ENCODE results near the gene AKAP13. TPM values are rescaled to one million over a fixed set of nuclear protein-coding genes. Genes with fewer than 3 reads are reported as not detected.

The AKAP13 gene
- total and polyA plus RNA-seq, 2 donors (not counting 1 experiment from before 2014, with no cell fraction given): 73.8 to 358 TPM

DNA sequence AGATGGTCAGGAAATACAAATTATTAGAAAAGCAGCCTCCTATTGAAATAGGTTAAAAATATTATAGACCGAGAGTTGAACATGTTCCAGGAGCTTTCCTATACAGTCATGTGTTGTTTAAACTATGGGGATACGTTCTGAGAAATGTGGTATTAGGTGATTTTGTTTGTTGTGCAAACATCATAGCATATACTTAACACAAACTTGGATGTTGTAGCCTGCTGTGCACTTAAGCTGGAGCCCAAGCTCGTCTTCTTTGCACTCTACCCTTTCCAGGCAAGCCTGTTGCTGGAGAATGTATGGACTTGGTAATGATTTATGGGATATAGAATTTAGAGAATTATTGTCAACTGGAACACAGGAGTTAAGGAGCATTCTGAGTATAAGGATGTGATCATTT, 140.2 kb downstream of the AKAP13 start:
- no peaks in the 10 kb centered on the region for H3K9me3 Mint-ChIP-seq (ENCODE audit: insufficient read depth)
- Histone ChIP-seq H3K4me3 (ENCODE audit: control extremely low read depth in 1 of 5, extremely low read depth in 1 of 5, insufficient read depth in 1 of 5, low read depth in 2 of 5, low read length in 4 of 5) (no peak overlapping the region), H3K79me2 (ENCODE audit: control insufficient read depth, insufficient read depth, low read length) (peaks cover 91% of the 10 kb centered on the region), H3K4me1 (ENCODE audit: control insufficient read depth in 2 of 2, insufficient read depth in 2 of 2, low read length in 2 of 2) (peaks cover 5 to 10% of the 10 kb centered on the region in 2 donors), H4K20me1 (ENCODE audit: control insufficient read depth, insufficient read depth, low read length, poor library complexity, severe bottlenecking) (peaks cover 59% of the 10 kb centered on the region), H3K9ac (ENCODE audit: low read length) (no peak overlapping the region), H3K36me3 (replicated peaks in 1 of 2; ENCODE audit: control extremely low read depth in 1 of 2, control insufficient read depth in 1 of 2, extremely low read depth in 1 of 2, insufficient read depth in 2 of 2, low read length in 1 of 2) (peaks cover 13 to 35% of the 10 kb centered on the region in 2 experiments), H3K4me2 (replicated peaks; ENCODE audit: low read depth, low read length, poor library complexity, severe bottlenecking) (no peak overlapping the region), H3K9me3 (ENCODE audit: control extremely low read depth in 1 of 3, control insufficient read depth in 2 of 3, insufficient read depth in 1 of 3, low read length in 2 of 3) (no peaks in the 10 kb centered on the region), H3K27ac (ENCODE audit: low read length in 2 of 2) (no peak overlapping the region), H2AFZ (ENCODE audit: insufficient read depth, low read depth, low read length, poor library complexity, severe bottlenecking) (no peak overlapping the region), H3K27me3 (replicated peaks in 1 of 4; ENCODE audit: control extremely low read depth in 1 of 4, control insufficient read depth in 3 of 4, insufficient read depth in 4 of 4, low read length in 3 of 4) (no peaks in the 10 kb centered on the region)
- ATAC-seq (ENCODE audit: low read depth) (no peak), DNase-seq (no peak)
- H3K4me1 Mint-ChIP-seq: peaks cover 45% of the 10 kb centered on the region
- H3K27ac Mint-ChIP-seq: peak overlapping the region; percentile 16
- TF ChIP-seq, protein P1, sequence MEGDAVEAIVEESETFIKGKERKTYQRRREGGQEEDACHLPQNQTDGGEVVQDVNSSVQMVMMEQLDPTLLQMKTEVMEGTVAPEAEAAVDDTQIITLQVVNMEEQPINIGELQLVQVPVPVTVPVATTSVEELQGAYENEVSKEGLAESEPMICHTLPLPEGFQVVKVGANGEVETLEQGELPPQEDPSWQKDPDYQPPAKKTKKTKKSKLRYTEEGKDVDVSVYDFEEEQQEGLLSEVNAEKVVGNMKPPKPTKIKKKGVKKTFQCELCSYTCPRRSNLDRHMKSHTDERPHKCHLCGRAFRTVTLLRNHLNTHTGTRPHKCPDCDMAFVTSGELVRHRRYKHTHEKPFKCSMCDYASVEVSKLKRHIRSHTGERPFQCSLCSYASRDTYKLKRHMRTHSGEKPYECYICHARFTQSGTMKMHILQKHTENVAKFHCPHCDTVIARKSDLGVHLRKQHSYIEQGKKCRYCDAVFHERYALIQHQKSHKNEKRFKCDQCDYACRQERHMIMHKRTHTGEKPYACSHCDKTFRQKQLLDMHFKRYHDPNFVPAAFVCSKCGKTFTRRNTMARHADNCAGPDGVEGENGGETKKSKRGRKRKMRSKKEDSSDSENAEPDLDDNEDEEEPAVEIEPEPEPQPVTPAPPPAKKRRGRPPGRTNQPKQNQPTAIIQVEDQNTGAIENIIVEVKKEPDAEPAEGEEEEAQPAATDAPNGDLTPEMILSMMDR (IDR thresholded peaks at IDR 0.05): no peak
- no peak for TF ChIP-seq EZH2 (IDR thresholded peaks at IDR 0.05; ENCODE audit: borderline replicate concordance, insufficient read depth, low read depth, low read length, poor library complexity, severe bottlenecking)
- no peak overlapping the region for H3K4me3 Mint-ChIP-seq
- H3K27me3 Mint-ChIP-seq: no peaks in the 10 kb centered on the region
- POLR2A ChIA-PET: interaction anchor here (0.7 kb wide), 1 partner anchor 113 kb away, joined by 9 read pairs; no protein-coding TSS in a partner anchor
- intact Hi-C loops (cut with micrococcal nuclease): no loop called here
- CTCF ChIA-PET: interaction anchor here (0.6 to 2.8 kb wide), 3 partner anchors 15 to 224 kb away, joined by 3 to 9 read pairs (median 4); no protein-coding TSS in a partner anchor
- no CpG with 5 or more reads among the region's 3 CpGs for WGBS (ENCODE audit: insufficient coverage)

DNA sequence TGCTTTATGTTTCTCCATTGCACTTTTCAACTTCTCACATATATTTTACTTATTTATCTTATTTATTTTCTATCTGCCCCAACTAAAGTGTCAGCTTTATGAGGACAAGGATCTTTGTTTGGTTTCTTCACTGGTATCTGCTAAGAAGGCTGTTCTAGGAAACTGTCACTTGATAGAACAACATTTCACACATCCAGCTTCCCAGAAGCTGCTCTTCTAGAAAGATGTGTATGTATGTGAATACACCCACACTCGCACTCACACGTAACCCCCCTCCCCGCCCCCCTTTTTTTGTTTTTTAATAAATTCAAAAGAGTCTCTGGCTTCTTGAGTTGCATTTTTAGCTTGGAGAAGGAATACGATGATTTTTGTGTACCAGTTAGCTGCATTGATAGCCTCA, 143.1 kb downstream of the AKAP13 start:
- peaks cover 12 to 45% of the 10 kb centered on the region in 2 experiments for H3K36me3 ChIP-seq (replicated peaks in 1 of 2; ENCODE audit: control extremely low read depth in 1 of 2, control insufficient read depth in 1 of 2, extremely low read depth in 1 of 2, insufficient read depth in 2 of 2, low read length in 1 of 2)
- 100% methylated on average over 1 of the region's 4 CpGs for WGBS (ENCODE audit: insufficient coverage)
- no peaks in the 10 kb centered on the region for H3K9me3 ChIP-seq (ENCODE audit: control extremely low read depth in 1 of 3, control insufficient read depth in 2 of 3, insufficient read depth in 1 of 3, low read length in 2 of 3)
- no peak overlapping the region for H3K4me2 ChIP-seq (replicated peaks; ENCODE audit: low read depth, low read length, poor library complexity, severe bottlenecking)
- ChIA-PET CTCF (interaction anchor here (0.6 to 1.7 kb wide), 4 partner anchors 10 to 78 kb away, joined by 3 to 6 read pairs (median 4); no protein-coding TSS in a partner anchor), POLR2A (interaction anchor here (0.5 to 0.6 kb wide), 3 partner anchors 10 to 239 kb away, joined by 3 to 6 read pairs (median 4); no protein-coding TSS in a partner anchor)
- Mint-ChIP-seq H3K27ac (no peak overlapping the region), H3K27me3 (no peaks in the 10 kb centered on the region), H3K4me3 (no peak overlapping the region), H3K4me1 (peaks cover 55% of the 10 kb centered on the region), H3K9me3 (ENCODE audit: insufficient read depth) (no peaks in the 10 kb centered on the region)
- intact Hi-C loops (cut with micrococcal nuclease): no loop called here
- H4K20me1 ChIP-seq (ENCODE audit: control insufficient read depth, insufficient read depth, low read length, poor library complexity, severe bottlenecking): peaks cover 38% of the 10 kb centered on the region
- H3K4me3 ChIP-seq (ENCODE audit: control extremely low read depth in 1 of 5, extremely low read depth in 1 of 5, insufficient read depth in 1 of 5, low read depth in 2 of 5, low read length in 4 of 5): no peak overlapping the region
- TF ChIP-seq, protein P1 (IDR thresholded peaks at IDR 0.05): no peak
- no peak for TF ChIP-seq EZH2 (IDR thresholded peaks at IDR 0.05; ENCODE audit: borderline replicate concordance, insufficient read depth, low read depth, low read length, poor library complexity, severe bottlenecking)
- H2AFZ ChIP-seq (ENCODE audit: insufficient read depth, low read depth, low read length, poor library complexity, severe bottlenecking): no peak overlapping the region
- no peaks in the 10 kb centered on the region for H3K27me3 ChIP-seq (replicated peaks in 1 of 4; ENCODE audit: control extremely low read depth in 1 of 4, control insufficient read depth in 3 of 4, insufficient read depth in 4 of 4, low read length in 3 of 4)
- ATAC-seq (ENCODE audit: low read depth) (no peak), DNase-seq (no peak)
- H3K27ac ChIP-seq (ENCODE audit: low read length in 2 of 2): no peak overlapping the region
- H3K79me2 ChIP-seq (ENCODE audit: control insufficient read depth, insufficient read depth, low read length): peaks cover 89% of the 10 kb centered on the region
- peaks cover 29 to 32% of the 10 kb centered on the region in 2 donors for H3K4me1 ChIP-seq (ENCODE audit: control insufficient read depth in 2 of 2, insufficient read depth in 2 of 2, low read length in 2 of 2)
- H3K9ac ChIP-seq (ENCODE audit: low read length): no peak overlapping the region

Data from B cell (primary cell).